T47D (cell line): ENCODE measurements around the gene TTC23.

Source experiments
- DNase-seq, 2 experiments: peaks; one replicate each; pipeline versions ENCODE4 v3.0.0 to v3.0.0-alpha.2; 2011 to 2012; ENCODE audit warnings: low read depth in 1 of 2, low spot score in 1 of 2
- JUND ChIP-seq: IDR thresholded peaks from 2 replicates; pipeline ENCODE4 v1.6.1; 2012; ENCODE audit warnings: low read depth
- in situ Hi-C: cut with HindIII; loops from 2 replicates; pipeline ENCODE4 v1.10.0; 2016; ENCODE audit warnings: low sequenced_read_pairs, low pct_unique_long_range_greater_than_20kb

Gene TTC23

DNA sequence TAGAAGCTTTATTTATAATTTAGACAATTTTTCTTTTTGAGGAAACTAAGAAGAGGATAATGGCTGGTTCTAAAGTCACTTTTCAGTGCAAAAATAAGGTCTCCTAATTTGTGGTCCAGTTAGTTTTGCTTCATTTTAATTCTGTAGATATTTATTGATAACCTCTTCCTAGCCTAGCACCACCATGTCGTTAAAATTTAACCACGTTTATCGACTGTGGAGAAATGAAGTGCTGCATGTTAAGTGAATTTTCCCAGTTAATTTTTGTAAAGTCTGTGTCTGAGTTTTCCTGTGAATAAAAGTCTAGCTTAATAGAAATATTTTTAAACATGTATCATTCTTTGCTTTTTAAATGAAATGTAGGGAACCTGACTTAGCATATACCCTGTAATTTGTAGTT lies 18.6 kb upstream of the TTC23 start:
- in situ Hi-C loops: no loop called here

DNA sequence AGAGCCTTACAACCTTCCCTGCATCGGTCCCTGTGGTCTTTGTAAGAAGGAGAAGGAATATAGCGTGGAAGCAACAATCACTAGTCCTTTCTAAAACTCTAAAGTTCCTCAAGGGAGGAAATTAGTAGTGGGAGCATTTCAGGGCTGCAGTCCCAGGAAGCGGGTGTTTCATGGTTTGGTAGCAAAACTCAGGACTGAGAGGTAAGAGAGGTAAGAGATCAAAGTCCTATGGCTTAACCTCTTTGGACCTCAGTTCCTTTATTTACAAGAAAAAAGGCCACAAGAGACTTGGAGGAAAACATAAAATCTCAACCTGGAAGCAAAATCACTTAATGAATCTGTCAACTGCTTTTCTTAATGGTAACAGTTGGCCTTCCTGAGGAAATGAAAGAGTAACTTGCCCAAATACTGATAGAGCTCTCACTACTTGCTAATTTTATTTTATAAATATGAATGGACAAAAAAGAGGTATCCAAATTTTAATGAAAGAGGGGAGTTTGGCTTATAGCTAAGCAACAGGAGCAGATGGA lies 16.2 kb upstream of the TTC23 start:
- in situ Hi-C loops: no loop called here
- TF ChIP-seq JUND: no peak
- DNase-seq: no peak

More for the DNA sequence above, 18.6 kb upstream of the TTC23 start:
- TF ChIP-seq JUND: no peak
- DNase-seq: no peak

GRCh38 chr15:99264125-99264524 lies 14.7 kb upstream of the TTC23 start:
- DNase-seq: no peak
- TF ChIP-seq JUND: no peak
- in situ Hi-C loops: no loop called here

- no peak for TF ChIP-seq JUND
- in situ Hi-C loops: no loop called here
- DNase-seq: no peak
These were observed 7.8 kb upstream of the TTC23 start for GRCh38 chr15:99257107-99257750.

GRCh38 chr15:99253381-99254090 lies 4.2 kb upstream of the TTC23 start:
- in situ Hi-C loops: no loop called here
- no peak for TF ChIP-seq JUND
- peak in 1 of 2 experiments; percentile 28 for DNase-seq

DNA sequence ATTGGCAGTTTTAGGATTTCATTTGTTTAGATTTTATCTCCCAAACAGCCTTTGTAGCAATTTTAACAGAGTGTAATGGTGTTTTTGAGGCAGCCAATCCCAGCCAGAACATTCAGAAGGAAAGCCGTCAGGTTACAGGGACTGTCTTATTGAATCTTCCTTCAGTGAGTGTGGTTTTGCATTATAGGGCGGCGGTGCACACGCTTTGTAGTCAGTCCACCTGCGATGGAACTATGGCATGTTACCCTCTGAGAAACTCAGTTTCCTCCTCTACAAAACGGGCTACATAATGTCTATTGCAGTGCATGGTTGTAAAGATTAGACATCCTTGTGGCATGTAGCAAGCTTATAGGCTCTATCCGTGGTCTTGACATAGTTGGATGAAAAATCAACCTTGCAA lies 2.9 kb upstream of the TTC23 start:
- TF ChIP-seq JUND: no peak
- in situ Hi-C loops: no loop called here
- DNase-seq: no peak

DNA sequence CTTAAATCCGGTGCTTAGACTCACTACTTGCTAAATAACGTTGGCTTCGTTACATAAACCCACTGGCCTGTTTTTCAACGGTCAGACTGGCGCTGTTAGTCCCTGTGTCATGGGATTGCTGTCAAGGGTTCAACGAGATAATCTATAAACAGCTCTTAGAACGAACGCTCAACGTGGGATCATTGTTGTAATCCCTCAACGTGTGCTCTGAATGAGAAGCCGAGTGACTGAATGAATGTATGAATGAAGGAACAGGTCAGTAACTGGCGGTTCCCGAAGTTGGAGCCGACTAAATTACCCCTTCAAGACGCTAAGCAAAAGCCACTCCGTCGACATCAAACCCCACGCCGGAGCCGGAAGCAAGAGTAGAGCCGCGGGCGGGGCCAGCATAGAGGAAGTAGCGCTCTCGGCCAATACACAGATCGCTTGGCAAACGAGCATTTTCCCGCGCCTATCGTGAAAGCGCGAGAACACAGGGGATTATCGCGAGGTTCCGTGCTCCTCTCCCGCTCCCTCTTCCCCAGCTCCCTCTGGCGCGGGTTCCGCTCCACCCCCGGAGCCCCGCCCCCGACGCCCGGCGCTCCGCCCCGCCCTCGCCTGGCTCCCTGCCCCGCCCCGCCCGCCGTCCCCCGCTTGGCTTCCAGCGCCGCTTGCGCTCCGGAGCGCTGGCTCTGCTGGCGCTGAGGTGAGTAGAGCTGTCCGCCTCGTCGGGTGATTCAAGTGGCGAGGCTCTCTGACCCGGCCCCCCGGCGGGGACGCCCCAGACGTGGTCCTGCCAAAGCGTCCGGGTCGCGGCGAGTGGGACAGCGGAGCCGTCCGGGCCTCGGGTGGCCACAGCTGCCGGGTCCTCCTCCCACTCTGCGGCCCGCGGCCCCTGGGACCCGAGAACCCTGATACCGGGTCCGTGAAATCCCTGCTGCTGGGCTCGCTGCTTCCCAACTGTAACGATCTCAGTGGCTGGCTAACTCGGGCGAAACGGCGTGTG lies 1.8 kb upstream of the TTC23 start, which contains the start of gene LRRC28:
Gene LRRC28 (plus strand): TSS at position 625 of the 985 bp plus-strand sequence. CDS start 4,477 bp downstream, outside the sequence.
- in situ Hi-C loops: no loop called here
- DNase-seq: peak; percentile 84 to 99

DNA sequence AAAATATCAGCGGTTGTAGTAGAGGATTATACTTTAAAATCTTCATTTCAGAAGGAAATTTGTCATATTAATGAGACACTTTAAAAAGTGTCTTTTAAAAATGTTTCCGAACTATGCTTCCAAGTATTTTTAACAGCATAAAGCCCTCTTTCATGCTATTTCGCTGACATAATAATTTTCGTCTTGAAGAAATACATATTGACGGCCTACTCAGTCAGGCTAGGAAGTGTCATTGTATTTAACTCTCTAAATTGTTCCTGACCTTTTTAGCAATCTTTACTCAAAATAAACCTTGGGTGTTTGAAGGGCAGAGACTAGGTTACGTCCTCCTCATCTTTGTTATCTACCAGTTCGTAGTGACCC lies 1.1 kb upstream of the TTC23 start:
- TF ChIP-seq JUND: no peak
- in situ Hi-C loops: no loop called here
- DNase-seq: no peak

More for the DNA sequence above, 1.8 kb upstream of the TTC23 start, which contains the start of gene LRRC28:
- TF ChIP-seq JUND: no peak

DNA sequence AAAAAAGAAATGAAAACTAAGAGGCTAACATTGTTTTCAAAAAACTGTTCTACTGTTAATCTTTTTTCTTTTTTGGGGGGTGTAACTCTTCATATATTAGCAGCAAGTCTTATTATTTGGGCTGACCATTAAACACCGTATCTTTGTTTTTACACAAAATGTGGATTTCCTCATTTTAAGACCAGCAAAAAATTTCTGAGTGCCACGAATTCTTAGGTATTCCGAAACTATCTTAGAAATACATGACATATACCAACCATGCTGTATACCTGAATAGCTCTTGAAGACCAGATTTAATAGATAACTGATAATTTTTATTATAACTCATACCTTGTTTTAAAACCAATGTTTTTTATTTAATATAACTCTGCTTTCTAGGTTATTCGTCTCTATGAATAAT lies 620 bp upstream of the TTC23 start:
- in situ Hi-C loops: no loop called here
- TF ChIP-seq JUND: no peak
- DNase-seq: no peak

DNA sequence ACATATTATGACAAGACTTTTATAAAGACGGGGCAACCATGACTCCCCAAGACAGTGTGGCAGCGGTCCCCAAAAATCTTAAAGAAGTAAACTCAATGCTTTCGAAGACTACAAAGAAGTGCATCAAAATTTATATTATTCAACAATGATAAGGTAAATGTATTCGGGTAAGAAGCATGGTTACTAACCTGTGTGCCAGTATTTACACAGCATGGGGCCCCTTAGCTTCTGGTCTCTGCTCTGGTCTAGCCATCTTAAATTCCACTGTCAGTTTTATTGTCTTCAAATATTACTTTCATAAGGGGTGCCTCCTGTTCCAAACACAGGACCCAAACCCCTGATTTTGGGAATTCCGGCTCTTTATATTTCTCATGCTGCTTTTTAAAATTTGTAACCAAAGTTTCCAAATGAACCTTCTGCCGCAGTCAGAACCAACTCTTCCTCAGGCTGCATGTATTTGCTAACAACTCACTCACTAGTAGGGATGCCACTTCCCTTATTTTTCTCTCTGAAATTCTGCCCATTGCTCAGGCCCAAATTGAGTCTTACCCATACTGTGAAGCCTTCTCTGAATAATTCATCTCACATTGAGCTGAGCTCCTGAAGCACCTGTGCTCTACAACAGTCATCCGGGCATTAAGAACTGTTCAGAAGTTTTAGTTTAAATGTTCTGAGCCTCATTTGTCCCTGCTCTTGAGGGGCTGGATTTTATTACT lies 1.2 kb downstream of the TTC23 start:
- TF ChIP-seq JUND: no peak
- in situ Hi-C loops: no loop called here
- DNase-seq: no peak

DNA sequence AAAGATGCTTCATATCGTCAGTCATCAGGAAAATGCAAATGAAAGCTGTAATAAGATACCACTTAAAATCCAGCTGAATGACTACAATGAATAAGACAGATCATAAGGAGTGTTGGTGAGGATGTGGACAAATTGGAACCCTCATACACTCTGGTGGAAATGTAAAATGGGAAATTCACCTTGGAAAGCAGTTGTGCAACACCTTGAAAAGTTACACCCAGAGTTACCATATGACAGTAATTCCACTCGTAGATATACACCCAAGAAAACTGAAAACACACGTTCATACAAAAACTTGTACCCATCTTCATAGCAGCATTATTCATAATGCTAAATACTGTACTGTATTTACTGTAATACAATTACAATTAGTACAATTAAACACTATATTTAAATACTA lies 2.3 kb downstream of the TTC23 start:
- TF ChIP-seq JUND: no peak
- in situ Hi-C loops: no loop called here

DNA sequence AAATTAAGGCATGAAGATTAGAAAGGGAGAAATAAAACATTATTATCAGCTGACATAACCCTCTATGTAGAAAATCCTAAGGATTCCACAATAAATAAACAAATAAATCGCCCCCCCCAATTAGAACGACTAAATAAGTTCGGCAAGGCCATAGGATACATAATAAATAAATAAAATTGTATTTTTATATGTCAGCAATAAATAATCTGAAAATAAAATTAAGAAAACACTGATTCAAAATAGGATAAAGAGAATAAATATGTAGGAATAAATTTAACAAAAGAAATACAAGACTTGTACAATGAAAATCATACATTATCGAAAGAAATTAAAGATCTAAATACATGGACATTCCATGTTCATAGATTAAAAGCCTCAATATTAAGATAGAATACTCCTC lies 5.1 kb downstream of the TTC23 start:
- DNase-seq: no peak
- in situ Hi-C loops: no loop called here
- no peak for TF ChIP-seq JUND

More for the DNA sequence above, 2.3 kb downstream of the TTC23 start:
- DNase-seq: no peak
